NCI-H2196 (cell line): ENCODE results near the gene AFF1.

Experiments
- DNase-seq: peaks from one replicate; lab custom pipeline; 2025; ENCODE audit not compliant: unreplicated experiment; lab: John Stamatoyannopoulos, UW

AFF1 gene

DNA sequence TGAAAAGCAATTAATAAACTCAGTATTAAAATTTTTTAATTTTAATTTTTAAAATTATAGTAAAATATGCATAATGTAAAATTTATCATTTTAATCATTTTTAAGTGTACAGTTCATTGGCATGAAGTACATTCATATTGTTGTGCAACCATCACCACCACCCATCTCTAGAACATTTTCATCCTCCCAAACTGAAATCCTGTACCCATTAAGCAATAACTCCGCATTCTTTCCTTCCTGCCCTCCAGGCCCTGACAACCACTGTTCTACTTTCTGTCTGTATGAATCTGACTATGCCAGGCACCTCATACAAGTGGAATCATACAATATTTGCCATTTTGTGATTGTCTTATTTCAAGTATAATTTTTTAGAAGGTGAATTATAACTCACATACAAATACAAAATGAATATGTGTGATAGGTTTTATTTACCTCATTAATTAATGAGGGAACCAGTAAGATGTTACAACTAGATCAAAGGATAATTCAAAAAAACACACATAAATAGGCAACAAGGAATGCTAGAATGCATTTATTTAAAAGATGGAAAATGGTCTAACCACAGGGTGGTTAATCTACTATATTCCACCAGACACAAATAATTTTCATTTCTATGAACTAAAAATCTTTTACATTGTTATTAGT is 13.1 kb upstream of the AFF1 start:
- DNase-seq, result no peak

DNA sequence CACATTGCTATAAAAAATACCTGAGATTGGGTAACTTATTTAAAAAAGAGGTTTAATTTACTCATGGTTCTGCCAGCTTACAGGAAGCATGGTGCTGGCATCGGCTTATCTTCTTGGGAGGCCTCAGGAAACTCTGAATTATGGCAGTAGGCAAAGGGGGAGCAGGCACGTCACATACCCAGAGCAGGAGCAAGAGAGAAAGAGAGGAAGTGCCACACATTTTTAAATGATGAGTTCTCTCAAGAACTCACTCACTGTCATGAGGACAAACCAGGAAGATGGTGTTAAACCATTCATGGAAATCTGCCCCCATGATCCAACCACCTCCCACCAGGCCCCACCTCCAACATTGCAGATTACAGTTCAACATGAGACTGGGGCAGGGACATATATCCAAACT is 10.0 kb upstream of the AFF1 start:
- no peak for DNase-seq

DNA sequence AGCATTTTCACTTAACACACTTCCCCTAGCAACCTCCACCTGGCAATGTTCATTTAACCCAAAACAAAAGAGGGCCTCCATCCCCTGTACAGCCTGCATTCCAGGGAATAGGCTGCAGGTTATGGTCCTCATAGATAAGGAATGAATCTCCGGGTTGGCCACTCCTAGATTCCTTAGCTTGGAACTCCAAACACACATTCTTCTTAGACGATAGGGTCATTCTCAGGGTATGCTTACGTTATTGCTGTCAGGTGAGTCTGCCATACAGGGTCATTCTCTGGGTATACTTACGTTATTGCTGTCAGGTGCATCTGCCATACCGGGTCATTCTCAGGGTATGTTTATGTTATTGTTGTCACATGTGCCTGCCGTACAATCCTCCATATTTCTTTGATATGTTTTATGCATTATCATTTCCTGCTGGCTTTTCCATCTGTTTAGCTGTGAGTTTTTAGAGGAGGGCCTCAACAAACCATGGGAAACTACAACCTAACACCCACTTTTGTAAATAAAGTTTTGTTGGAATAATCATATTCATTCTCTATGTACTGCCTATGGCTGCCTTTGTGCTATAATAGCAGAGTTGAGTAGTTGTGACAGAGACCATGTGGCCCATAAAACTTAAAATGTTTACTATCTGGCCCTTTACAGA is 8.2 kb upstream of the AFF1 start:
- DNase-seq, result no peak

DNA sequence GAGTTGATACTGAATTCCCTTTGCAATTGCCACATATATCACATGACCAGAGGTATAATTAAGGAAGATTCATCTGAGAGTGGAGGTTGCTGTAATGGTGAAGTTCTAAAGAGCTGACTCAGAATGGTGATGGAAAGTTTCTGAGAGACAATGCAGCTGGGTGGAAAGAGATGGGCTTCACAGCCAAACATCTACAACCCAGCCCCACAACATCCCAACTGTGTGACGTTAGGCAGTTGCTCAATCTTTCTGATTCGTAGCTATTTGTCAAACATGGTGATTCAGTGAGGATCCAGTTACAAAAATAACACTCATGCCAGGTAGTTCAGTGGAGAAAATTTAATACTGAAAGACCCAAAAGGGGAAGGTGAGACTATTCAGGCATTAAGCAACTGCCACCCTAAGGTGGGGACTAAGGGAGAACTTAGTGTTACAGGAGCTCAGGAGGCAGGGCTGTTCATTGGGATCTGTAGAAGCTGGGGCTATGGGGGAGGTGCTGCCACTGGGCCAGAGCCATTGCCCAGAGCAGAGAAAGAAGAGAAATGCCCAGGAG is 6.9 kb upstream of the AFF1 start:
- DNase-seq, result peak; percentile 45

DNA sequence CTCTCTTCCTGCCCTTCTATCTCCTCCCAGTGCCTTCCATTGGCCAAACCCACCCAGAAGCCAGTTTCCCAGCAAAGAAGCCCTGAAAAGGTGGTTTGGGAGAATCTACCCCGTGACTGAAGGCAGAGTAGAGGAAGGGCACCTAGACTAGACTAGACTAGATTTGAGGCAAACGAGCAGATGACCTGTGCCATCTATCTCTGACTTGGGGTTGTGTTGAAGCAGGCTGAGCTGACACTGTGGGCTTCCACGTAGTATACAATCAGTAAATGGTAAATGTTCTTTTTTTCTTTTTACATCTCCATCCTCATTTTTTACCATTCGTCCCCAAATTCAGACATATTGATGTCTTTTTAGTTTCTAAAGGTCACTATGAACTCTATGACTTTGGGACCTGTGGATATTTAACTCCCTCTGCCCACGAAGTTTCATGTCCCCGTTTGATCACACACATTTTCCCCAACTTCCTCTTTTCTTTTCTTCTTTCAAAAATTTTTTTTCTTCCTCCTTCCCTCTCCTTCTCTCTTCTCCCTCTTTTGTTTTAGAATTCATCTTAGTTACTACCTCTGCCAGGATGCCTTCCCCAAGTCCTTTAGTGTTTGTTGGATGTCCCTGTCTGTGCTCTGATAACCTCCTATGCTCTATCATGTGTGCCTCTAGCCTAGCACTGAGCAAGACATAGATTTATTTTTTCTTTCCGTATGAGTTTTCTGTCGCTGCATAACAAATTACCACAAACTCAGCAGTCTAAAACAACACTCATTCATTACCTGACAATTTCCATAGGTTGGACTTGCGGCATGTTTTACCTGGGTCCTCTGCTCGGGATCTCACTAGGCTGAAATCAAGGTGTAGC is 6.2 kb upstream of the AFF1 start:
- DNase-seq, result no peak

DNA sequence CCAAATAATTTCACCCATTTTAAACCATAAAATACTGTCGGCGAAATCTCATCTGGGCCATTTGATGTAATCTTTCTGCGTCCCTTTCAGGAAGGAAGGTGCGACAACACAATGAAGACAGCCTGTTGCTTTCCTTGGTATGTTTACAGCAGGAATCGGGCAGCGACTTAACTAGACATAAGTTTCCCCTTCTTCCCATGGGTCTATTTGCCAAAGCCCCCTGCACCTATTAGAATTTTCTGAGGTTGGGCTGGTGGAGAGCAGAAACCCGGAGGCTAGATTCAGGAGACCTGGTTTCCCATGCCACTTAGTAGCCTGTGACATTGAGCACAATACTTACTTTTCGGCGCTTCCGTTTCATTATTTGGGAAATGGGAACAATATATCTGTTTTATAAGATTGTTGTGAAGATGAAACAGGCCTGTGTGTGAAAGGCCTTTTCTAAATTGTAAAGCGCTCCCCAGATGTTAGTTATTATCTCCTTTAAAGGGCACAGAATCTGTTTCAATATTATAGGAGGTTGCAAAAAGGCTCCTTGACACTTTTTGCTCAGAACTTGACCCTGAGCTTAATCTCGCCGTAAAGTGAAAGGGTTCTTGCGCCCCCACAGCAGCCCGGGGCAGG is 552 bp upstream of the AFF1 start:
- no peak for DNase-seq

DNA sequence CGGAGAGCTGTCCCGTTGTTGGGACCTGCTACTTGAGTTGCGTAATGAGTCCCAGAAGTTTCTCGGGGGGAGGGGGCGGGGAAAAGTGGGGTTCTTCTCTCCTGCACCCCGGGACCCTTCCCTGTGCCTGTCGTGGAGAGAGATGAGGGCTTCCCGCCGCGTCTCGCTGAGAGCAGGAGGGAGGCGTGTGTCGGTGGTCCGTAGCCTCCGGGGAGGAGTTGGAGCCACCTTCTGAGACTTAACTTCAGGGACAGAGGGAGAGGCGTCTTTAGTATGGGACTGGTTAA is 698 bp downstream of the AFF1 start:
- no peak for DNase-seq

DNA sequence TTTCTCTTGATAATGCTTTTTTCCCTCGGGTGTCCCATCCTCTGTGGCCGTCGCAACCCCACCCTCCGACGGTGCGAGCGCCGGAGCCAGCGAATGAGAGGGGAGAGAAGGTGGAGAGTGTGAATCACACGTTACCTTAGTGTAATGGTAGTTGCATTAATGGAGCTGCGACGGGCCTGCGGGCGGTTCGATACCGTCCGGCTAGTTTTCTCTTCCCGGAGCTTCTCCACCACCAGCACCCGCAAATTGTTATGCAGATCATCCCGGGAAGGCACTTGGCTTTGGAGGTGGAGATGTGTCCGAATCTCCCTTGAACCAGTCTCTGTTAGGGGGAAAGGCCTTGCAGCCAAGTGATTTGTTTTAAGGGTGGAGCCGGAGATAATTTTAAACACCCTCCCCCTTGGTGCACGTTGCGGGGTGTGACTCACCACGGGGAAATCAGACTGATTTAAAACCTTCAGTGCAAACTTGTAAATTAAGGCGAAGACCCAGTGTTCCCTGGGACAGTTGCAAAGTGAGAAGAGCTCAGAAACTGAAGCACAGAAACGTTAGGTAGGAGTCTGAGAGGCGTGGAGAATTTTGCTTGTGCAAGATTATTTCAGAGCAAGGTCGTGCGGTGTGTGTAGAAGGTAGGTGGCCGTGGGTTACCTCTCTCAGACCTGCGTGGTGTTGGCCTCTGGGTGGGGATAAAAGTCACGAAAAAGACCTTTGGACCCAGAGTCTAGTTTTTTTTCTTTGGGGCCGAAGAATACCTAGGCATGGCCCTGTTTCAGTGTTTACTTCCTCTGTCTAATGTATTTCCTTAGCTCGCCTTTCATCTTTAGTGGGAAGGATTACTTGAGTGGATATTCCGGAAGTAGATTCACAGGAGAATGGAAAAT is 1.3 kb downstream of the AFF1 start:
- DNase-seq, result no peak

DNA sequence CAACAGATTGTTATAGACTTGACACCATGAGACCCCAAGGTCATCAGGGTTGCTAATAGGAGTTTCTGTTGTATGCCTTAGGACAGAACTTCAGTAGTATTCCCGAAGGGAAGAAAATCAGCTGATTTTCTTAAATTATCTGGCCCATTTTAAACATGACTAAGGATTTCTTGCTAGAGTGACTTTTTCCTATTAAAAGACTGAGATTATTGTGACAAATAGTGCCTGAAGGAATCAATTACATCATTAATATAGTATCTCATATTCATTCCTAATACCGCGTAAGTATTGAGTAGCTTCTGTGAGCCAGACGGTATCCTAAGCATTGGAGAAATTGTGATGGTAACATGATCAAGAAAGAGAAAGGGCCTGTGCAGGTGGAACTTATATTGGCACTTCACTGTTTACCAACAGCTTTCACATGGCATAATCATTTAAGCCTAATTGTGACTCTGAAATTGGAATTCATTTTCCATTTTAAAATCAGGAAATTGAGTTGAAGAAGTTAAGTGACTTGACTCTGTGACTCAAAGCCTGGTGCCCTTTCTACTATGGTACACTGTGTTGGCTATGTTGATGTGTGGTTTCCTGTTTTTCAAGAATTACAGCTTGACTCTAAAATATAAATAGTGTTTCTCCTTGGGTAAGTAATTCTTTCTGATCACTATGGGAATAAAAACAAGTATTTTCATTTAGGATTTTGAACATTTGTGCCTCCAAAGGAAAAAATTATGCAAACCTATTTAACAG is 4.1 kb downstream of the AFF1 start:
- DNase-seq, result no peak

DNA sequence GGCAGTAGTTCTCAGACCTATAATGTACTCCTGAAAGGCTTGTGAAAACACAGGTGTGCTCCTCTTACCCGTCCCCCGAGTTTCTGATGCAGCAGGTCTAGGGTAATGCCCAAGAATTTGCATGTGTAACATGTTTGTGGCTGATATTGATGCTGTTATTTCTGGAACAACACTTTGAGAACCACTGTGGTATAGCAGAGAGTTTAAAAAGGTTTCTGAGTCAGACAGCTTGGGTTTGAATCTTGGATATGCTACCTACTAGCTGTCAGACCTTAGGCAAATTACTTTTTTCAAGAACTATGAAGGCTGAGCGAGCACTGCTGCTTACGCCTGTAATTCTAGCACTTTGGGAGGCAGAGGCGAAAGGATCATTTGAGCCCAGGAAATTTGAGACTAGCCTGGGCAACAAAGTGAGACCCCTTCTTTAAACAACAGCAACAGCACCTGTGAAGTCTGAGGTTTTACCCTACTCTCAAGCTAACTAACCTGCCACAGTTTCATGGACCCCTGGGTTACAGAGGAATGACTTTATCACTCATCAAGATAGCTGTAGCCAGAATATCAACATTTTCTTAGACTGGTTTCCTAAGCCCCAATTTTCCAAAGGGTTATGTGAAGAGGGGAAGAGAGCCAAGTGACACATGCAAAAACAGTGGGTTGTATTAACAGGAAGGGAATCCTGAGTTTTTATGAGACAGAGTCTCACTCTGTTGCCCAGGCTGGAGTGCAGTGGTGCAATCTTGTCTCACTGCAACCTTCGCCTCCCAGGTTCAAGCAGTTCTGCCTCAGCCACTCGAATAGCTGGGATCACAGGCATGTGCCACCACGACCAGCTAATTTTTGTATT is 5.1 kb downstream of the AFF1 start:
- no peak for DNase-seq

DNA sequence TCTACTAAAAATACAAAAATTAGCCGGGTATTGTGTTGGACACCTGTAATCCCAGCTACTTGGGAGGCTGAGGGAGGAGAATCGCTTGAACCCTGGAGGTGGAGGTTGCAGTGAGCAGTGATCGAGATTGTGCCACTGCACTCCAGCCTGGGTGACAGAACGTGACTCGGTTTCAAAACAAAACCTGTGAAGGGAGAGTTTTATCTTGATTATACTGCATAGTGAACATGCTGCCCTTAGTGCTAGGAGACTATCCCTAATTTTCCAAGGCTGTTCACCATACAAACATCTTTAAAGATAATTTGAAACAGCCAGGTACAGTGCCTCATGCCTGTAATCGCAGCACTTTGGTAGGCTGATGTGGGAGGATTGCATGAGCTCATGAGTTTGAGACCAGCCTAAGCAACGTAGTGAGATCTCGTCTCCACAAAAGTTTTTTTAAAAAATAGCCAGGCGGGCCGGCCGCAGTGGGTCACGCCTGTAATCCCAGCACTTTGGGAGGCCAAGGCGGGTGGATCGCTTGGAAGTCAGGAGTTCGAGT is 6.2 kb downstream of the AFF1 start:
- DNase-seq, result no peak

DNA sequence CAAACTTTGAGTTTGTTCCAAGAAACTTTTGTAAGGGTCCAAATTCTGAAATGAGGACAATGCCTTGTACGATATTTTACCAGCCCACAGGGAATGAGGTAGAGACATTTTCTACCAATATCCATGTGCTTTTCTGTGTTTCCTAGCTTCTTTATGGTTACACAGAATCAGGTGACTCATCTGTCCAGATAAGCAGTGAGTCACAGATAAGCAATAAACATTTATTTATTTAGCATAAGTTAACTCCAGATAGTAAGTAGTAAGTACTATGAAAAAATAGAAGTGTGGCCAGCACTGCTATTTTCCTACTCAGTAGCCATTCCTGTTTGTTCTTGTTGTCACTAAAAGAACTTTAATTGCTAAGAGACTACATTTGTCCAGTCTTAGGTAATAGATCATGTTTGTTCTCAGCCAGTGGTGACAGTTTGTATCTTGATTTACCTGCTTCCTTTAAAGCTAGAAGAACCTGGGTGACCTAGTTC is 7.4 kb downstream of the AFF1 start:
- no peak for DNase-seq

DNA sequence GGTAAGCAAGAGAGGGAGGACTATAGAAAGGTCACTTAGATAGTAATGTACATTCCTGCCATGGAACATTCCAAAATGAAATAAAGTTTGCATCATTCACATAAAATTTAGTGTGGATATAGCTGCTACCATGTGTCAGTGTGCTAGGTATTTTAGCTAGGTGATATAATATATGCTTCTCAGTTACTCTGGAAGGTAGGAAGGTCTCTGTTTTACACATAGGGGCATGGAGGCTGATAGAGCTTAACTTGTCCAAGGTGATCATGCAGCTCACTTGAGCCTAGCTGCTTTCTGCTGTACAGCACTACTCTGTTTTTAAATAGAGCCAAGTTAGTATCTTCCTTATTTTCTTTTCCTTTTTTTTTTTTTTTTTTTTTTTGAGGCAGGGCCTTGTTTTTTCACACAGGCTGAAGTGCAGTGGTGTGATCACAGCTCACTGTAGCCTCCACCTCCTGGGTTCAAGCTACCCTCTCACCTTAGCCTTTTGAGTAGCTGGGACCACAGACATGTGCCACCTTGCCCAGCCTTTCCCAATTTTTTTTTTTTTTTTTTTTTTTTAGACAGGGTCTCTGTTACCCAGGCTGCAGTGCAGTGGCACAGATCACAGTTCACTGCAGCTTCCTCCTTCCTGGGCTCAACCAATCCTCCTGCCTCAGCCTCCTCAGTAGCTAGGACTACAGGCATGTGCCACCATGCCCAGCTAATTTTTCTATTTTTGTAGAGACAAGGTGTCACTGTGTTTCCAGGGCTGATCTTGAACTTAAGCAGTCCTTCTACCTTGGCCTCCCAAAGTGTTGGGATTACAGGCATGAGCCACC is 10.4 kb downstream of the AFF1 start:
- no peak for DNase-seq

DNA sequence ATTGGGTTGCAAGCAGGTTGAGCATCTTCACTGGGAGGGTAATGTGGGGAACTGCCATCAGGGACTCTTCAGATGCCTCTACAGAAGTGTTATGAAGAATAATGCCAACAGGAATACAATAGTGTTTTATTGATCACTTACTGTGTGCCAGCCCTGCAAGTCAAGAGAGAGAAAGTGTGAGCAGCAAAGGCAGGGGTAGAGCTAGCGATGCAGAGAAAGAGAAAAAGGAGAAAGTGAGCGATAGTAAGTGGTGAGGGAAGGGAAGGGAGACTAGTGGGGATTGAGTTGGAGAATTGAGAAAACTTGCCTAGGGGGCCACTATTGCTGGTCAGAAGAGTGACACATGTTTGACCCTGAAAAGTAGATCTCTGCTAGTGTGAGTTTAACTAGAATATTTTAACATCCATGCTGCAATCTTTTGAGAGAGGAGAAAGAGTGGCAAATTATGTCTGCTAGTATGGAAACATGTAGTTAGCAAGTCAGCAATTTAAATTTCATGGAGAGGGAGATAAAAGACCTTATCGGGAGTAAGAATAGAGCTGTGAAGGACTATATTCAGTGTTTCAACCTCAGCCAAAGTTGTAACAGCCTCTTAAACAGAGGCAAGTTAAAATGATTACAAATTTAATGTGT is 12.2 kb downstream of the AFF1 start:
- DNase-seq, result no peak

DNA sequence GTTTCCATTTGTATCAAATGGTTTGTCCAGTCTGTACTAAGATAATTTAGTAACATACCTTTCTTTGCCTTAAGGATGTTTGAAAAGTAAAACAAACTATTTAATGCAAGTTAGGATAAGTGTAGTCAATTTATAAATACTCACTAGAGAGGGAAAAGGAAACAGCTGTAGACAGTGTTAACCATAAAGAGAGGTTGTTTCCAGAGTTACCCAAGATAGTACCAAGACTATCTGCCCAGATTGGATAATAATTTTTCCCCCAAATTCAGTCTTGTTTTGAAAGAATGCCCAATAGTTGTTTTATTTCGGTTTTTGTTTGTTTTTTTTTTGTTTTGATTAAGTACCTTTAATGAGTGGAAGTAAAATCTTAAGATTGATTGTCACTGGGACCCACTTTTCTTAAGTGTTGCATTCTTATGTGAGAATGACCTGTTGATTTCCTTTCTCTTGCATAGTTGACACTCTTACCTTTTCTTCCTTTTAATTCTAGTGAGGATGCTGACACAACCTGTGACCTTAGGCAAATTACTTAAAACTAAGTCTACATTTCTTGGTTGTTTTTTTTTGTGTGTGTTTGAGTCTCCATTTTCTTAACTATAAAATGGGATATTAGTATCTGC is 12.8 kb downstream of the AFF1 start:
- no peak for DNase-seq

DNA sequence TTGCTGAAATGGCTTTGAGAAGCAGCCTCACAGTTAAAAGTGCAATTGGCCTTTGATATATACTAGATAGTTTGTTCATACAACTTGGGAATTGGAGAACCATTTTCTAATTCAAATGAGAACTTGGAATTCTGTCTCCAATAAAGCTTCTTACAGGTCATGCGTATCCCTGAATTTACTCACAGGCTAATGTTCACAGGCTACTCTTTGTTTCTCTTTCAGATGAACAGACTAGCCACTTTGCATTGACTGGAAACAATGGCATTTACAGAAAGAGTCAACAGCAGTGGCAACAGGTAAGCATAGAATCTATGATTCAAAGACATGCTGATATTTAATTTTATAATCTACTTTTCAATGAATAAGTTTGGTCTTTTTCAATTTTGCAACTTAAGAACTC is 13.5 kb downstream of the AFF1 start:
- DNase-seq, result no peak
